K562 (cell line): Measurements from ENCODE around the gene RIOX2.

ENCODE experiments used
- HEY1 ChIP-seq: fragments of 250-450 bp; sonication (Bioruptor Pico); IDR thresholded peaks from 2 replicates; pipeline ENCODE4 v1.5.0; 2020; ENCODE audit warnings: mild to moderate bottlenecking, moderate library complexity, borderline replicate concordance
- XRCC5 ChIP-seq: fragments of 200-400 bp; formaldehyde crosslinking; IDR thresholded peaks from 2 replicates; pipeline ENCODE4 v1.6.1; 2017; ENCODE audit warnings: low read depth, mild to moderate bottlenecking, low read length

- TF ChIP-seq HEY1 (CRISPR knock-in tag) (no peak), XRCC5 (no peak)
Observed at GRCh38 chr3:97934980-97935695, 37.1 kb downstream of the RIOX2 start.
